Measurements from ENCODE around the gene ADPRHL1. TPM values are rescaled to one million over a fixed set of nuclear protein-coding genes. Genes with fewer than 3 reads are reported as not detected.

ADPRHL1 gene
- total RNA-seq, 1 experiment from 2014 or later: 10.8 TPM

DNA sequence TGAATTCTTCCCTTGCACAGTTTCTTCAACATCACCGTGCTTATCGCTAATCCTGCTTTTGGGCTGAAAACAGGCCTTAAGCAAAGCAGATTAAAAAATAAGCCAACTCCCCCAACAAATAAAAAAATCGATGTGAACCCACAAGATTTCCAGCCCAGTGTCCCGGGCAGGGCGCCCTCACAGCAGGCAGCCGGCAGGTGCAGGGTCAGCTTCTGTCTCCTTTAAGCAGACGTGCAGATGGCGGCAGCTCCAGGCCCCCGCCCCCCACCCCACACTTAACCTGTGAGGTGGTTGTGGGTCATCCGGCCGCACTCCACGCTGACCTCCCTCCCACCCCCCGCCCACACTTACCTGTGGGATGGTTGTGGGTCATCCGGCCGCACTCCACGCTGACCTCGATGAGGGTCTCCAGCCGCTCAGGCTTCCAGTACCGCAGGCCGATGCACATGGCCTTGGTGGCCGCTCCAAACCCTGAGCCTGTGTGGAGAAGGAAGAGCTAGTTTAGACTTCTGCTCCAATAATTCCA, 19.8 kb downstream of the ADPRHL1 start:
- DNase-seq (ENCODE audit: low read depth): no peak

DNA sequence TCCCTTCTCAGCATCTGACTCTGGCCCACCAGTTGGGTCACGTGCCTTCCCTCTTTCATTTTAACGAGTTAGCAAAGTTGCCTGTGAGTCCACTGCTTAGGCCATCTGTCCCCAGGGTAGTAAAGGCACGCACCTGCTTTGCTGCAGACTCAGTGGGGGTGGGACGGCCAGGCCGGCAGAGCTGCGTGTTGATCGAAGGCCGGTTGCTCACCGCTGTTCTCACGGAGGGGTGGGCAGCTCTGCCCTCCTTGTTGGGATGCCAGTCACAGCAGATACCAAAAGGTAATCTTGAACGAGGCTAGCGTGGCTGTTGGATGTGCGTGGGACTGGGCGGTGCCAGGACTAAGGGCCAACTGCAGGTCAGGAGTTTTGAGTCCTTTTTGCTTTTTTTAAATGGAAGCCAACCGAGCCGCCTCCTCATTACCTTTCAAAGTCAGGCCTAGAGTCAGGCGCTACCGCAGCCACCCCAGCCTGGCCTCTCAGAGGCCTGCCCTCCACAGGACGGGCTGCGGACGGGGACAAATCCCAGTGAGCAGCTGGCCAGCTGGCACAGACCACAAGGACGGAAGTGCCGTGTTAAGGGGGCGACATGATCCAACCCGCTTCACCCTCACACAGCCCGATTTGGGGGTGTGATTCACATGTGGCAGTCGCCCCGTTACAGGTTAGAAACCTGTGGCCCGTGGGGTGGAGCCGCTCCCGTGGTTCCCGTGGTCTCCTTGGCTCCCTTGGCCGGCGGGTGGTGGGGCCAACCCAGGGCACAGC, 20.6 kb downstream of the ADPRHL1 start:
- no peak for DNase-seq (ENCODE audit: low read depth)

DNA sequence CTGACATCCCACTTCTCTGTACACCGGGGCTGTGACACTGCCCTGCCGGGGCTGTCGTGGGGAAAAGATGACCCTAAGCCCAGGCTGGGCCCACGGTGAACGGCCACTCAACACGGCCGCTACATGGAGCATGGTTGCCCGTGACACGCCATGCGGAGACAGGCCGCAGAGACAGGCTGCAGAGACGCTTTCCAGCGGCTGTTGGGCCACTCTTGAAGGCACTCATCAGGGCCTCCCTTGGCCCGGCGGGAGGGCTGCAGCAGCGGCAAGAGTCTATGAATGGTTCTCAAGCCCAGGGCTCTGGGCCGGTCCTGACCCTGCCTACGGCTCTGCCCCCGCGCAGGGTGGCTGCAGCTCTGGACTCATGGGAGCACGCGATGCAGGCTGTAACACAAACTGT, 22.1 kb downstream of the ADPRHL1 start:
- no peak for DNase-seq (ENCODE audit: low read depth)

DNA sequence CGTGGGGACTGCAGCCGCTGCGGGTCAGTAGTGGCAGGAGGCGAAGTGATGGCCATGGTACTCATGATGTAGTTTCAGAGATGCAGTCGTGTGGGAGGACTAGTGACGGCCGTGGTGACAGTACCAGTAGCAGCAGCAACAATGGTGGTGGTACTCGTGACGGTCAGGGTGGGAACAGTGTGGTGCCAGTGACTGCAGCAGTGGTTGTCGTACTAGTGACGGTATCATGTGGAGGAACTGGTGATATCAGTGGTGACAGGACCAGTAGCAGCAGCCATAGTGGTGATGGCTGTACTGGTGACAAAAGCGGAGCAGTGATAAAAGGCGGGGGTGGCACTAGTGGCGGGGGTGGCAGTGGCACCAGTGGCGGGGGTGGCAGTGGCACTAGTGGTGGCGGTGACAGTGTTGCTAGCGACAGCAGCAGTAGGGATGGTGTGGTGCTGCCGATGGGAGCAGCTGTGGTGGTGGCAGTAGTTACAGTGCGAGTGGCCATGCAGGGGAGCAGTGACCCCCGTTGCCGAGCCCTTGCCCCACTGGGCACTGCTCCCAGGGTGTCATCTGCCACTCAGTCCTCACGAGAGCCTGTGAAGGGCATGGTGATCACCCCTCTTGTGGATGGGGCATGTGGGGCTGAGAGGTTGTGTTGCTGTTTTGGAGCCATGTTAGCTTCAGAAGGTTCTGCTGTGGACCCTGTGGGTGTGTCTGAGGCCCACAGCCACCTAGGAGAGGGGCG, 22.7 kb downstream of the ADPRHL1 start:
- no peak for DNase-seq (ENCODE audit: low read depth)

DNA sequence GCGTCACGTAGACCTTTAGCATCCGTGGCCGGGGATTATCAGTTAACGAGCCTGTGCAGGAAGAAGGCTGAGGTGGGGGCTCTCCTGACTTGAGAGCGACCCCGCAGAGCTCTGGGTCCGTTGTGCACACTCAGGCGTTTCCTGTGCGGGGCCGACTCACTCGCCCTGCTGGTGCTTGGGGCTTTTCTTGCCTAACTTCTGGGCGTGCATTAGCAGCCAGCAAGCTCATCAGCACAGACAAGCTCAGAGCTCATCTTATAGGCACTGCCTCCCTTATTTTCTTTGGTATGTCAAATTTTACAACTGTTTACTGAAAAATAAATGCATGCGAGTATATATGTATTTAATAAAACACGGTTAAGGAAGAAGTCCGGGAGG, 23.7 kb downstream of the ADPRHL1 start:
- DNase-seq (ENCODE audit: low read depth): no peak

DNA sequence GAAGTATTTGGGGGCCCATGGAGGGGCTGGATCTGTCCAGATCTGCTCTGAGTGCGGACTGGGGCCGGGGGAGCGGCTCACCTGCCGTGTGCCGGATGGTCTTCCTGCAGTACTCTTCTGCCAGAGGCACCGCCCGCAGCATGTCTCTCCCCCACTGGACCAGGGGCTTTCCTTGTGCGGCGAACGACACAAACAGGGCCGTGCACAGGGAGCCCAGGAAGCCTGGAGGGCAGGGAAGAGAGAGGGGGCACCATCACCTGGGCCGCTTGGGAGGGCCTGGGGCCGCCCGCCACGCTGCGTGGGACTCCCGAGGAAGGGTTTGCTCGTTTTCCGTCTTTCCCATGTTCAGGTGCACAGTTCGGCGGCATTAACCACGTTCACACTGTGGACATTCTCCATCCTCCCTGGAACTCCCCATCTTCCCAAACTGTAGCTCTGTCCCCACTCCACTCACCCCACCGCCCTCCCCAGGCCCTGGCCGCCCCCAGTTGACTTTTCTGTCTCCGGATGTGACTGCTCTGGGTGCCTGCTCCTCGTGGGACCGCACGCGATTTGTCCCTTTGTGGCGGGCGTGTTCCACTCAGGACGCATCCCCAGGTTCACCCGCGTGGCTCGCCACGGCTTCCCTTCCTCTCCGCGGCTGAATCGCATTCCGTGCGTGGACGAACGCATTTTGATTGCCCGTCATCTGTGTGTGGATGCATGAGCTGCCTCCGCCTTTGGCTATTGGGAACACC, 24.2 kb downstream of the ADPRHL1 start:
- no peak for DNase-seq (ENCODE audit: low read depth)

DNA sequence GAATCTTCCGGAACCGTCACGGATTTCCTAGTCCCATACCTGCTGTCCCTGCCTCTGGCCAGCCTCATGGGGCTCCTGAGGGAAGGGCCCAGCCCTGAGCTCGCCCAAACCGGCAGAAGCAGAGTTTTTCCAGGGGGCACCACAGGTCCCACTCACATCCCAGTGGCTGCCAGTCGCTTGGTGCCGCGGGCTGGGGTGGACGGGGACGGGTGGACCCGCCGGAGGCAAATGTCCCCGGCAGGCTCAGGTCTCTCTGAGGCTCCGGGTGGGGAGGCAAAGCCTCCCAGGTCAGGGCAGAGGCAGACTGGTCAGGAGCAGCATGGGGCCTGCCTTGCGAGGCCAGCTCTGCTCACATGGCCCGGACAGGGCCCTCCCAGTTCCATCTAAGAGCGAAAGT, 24.8 kb downstream of the ADPRHL1 start:
- no peak for DNase-seq (ENCODE audit: low read depth)

DNA sequence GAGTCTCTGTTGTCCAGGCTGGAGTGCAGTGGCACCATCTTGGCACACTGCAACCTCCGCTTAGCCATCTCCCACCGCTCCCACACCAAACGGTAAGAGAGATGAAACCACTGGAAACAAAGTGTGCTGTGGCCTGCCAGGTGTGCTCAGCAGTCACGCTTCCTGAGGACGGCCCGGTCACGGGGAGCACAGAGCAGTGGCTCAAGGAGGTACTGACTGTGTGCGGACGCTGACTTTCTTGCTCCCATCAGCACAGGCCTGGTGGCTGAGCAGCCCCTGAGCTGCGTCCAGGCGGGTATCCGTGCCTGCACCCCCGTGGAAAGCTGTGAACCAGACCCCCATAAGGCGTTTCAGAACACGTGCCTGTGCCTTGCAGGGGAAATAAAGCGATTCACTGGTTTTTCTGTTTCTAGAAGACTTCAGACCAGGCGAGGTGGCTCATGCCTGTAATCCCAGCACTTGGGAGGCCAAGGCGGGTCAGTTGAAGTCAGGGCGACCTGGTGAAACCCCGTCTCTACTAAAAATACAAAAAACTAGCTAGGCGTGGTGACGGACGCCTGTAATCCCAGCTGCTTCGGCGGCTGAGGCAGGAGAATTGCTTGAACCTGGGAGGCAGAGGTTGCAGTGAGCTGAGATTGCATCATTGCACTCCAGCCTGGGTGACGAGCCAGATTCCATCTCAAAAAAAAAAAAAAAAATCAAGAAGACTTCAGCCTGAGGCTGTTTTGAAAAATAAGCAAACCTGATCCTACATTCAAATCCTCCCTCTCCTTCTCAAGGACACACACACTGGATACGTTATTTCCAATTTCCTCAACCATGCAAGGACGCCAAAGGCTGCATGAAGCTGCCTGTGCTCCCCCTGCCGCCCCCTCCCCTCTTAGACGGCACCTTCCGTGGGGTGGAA, 25.5 kb downstream of the ADPRHL1 start:
- DNase-seq (ENCODE audit: low read depth): no peak

DNA sequence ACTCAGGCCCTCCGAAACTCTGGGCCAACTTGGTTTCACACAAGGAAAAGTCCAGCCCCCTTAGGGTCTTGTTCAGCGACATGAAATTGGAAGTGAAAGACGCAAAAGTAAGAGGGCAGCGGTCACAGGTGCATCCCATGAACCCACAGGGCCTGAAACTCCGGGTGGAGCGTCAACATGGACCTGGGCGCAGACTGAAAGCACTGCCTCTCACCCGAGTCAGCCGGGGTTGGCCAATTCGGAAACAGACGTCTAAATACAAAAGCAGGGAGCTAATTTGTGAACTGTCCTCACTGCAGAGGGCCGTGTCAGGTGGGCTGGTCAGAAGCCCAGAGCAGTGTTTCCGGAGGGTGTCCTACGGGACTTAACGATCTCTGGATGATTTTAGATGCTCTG, 26.7 kb downstream of the ADPRHL1 start:
- no peak for DNase-seq (ENCODE audit: low read depth)

DNA sequence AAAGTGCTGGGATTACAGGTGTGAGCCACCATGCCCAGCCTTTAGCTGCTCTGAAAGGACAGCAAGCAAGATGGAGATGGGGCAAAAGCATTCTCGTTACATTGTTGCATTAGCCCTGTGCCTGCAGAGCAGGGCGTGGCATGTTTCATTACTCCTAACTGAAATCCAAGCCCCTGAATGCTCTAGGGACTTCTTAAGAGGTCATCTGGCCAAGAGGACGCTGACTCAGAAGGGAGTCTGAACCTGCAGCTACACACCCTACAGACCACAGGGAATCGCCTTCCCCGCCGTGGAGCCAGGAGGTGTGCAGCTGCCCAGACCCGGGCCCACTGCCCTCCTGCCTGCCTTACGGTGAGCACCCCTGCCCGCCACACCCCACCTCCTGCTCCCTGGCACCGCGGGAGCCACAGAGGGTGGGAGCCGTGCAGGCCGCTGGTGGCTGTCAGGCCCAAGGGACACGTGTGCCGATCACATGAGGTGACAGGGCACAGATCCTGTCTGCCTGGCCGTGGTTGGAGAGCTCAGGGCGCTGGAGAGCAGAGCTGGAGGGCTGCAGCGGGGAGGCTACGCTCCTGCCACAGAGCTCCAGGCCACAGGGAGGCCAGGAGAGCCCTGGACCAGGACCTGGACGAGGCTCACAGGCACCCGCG, 27.2 kb downstream of the ADPRHL1 start:
- peak; percentile 77 for DNase-seq (ENCODE audit: low read depth)

DNA sequence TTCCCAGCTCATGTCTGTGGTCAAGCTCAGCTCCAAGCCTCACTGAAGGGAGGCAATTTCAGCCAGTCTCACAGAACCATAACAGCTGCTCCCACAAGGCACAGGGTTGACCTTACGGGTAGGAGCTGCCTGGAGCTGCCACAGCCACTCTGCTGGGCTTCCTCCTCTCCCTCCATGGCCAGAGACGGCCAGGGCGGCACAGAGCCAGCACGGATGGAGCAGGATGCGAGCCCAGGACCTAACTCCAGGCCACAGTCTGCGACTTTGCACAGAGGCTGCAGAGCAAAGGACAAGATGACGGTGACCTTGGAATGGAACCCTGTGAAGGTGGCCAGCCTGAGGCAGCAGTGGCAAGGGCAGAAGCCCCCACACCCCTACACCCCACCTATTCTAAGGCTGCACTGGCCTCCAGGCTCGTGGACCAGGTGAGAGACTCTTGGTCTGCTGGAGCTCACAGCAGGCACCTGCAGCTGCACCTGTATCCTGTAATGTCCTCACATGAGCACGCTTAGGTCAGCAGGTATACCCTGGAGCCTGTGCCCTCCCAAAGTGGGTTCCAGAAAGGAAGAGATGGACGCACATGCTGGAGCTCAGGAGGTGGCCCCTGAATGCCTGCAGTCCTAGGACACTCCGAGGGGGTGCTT, 29.6 kb downstream of the ADPRHL1 start:
- DNase-seq (ENCODE audit: low read depth): no peak

DNA sequence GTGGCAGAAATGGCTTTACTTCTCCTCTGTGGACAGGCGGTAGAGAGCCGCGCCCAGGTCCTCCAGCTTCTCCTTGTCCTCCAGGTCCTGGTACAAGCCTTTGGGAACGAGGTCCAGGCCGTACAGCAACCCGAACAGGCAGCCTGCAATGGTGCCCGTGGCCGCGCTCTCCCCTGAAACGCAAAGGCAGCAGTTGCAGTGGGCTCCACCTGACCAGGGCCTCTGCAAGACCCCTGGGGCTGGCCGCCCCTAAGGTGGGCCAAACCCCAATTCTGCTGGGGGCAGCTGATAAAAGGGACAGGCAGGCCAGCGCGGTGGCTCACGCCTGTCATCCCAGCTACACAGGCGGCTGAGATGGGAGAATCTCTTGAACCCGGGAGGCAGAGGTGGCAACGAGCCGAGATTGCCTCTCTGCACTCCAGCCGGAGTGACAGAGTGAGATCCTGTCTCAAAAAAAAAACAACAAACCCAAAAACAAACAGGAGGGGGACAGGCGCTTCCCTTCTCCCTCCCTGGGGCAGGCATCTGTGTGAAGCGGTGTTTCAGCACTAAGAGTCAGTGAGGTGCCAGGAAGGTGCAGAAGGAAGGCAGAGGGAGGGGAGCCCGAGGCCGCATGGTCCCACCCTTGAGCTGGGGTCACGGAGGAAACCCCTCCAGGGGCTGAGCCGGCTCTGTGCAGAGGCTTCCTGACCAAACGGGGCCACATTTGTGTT, 30.3 kb downstream of the ADPRHL1 start:
- no peak for DNase-seq (ENCODE audit: low read depth)

DNA sequence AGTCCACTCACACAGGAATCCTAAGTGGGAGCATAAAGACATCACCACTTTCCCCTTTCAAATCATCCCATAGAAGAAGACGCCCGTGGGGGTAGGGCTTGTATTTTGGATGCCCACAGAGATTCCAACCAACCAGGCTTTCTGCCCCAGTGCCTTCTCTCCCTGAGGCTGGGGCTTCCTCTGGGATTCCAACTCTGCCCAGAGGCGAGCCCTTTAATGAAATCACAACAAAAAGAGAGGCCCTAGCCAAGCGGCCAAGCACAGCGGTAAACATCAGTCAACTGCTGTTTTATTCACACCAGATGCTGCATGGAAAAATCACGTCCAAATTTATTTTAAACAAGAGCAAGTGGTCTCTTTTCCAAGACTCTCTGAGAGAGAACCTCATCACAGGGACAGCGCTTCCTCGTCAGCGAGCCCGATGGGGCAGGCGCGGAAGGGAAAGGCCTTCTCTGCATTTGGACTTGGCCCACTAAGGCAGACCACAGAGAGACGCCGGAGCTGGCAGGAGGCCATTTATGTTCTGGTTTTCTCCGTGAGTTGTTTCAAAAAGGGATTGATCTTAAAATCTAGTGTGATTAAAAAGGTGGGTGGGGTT, 31.5 kb downstream of the ADPRHL1 start:
- DNase-seq (ENCODE audit: low read depth): no peak

DNA sequence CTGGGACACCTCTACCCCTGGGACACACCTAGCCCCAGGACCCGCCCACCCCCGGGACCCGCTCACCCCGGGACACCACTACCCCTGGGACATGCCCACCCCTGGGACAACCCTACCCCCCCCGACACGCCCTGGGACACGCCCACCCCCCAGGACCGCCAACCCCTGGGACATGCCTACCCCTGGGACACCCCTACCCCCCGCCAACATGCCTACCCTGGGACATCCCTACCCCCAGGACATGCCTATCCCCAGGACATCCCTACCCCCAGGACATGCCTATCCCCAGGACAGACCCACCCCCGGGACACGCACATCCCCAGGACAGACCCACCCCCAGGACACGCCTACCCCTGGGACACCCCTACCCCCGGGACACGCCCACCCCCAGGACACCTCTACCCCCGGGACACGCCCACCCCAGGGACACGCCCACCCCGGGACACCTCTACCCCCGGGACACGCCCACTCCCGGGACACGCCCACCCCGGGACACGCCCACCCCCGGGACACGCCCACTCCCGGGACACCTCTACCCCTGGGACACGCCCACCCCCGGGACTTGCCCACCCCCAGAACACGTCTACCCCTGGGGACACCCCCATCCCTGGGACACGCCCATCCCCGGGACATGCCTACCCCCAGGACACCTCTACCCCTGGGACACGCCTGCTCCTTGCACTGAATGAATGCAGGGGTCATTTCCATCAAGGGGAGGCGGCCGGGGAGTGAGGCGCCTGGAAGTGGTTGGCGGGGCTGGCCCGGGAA, 32.3 kb downstream of the ADPRHL1 start:
- no peak for DNase-seq (ENCODE audit: low read depth)

DNA sequence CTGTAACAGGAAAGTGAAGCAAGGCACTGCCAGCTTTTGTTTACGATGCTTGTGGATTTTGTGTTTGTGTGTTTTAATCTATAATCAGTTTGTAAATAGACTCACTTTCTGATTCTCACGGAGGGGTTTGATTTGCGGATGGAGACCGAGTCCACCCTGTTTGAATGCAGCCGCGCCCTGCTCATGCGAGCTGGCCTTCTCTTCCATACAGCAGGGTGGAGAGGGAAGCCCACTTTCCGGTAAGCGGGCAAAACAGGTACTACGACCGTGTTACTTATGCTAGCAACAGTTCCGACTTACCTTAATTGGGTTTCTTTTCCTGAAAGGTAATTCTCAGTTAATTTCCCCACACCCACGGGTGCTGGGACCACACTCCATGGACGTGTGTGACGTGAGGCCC, 33.1 kb downstream of the ADPRHL1 start:
- DNase-seq (ENCODE audit: low read depth): no peak

DNA sequence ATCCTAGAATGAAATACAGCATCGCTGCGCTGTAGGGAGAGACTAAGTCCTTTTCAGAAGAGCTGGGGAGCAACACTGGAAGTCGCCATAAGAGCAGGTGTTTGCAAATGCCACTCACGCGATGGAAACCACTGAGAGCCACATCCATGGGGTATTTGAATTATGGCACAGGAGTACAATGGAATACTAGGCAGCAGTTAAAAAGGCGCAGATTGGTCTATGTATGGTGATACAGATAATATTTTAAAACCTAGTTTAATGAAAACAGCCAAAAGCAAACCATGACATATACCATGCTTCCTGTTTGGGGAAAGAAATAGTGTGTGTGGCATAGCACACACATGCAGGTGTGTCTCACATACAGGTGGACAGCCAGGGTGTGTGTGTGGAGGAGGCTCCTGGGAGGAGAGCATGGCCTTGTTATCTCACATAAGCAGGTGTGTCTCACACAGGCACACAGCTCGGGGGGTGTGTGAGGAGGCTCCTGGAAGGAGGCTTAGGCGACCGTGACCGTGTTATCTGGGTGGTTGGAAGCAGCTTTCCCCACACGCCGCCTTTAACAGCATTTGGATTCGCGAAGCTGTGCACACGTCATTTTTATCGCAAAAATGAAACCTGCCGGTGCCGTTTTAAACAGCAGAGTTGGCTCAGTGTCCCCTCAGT, 33.6 kb downstream of the ADPRHL1 start:
- no peak for DNase-seq (ENCODE audit: low read depth)

DNA sequence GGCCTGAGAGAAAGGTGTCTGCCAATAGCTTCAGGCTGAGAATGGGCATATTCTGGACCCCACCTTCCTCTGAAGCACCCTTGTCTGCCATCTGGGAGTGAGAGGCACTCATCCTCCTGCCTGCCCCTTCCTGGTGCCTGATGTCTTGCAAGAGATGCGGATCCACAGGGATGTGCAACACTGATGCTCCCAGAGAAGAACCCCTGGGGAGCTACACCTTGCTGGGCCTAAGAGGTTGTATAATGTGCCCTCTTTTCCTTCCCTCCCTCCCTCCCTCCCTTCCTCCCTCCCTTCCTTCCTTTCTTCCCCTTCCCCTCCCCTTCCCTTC, 34.6 kb downstream of the ADPRHL1 start:
- no peak for DNase-seq (ENCODE audit: low read depth)

Data from LHCN-M2 (cell line).